GM06990 (cell line): Measurements from ENCODE around the gene FBXO44.

Experiments
- DNase-seq: peaks from one replicate; pipeline ENCODE4 v3.0.0-alpha.2; 2011; ENCODE audit not compliant: insufficient read length; ENCODE audit errors: extremely low read depth
- H3K27me3 ChIP-seq: replicated peaks from 2 replicates; pipeline ENCODE4 v1.6.0; 2011; ENCODE audit warnings: low read length; ENCODE audit not compliant: control insufficient read depth, insufficient read depth
- H3K36me3 ChIP-seq: 2 replicates; pipeline ENCODE4 v1.5.1; 2011; ENCODE audit warnings: low read length; ENCODE audit not compliant: control insufficient read depth, insufficient read depth
- H3K4me3 ChIP-seq: replicated peaks from 2 replicates; pipeline ENCODE4 v1.5.1; 2011; ENCODE audit warnings: low read depth, mild to moderate bottlenecking, control low read depth, low read length
- CTCF ChIP-seq: IDR thresholded peaks from 2 replicates; pipeline ENCODE4 v1.5.1; 2011; ENCODE audit warnings: low read length, control low read depth, mild to moderate bottlenecking, inconsistent platforms; ENCODE audit not compliant: insufficient read depth, poor library complexity, severe bottlenecking

The FBXO44 gene

GRCh38 chr1:11629184-11630016 lies 25.3 kb upstream of the FBXO44 start:
- H3K4me3 ChIP-seq, result no peak overlapping the region
- peaks cover 1% of the 10 kb centered on the region; the same call in 1 of the 2 replicates for H3K27me3 ChIP-seq
- TF ChIP-seq CTCF, result no peak
- no peaks in the 10 kb centered on the region for H3K36me3 ChIP-seq
- no peak for DNase-seq

GRCh38 chr1:11634365-11635192 lies 20.1 kb upstream of the FBXO44 start:
- Histone ChIP-seq H3K27me3 (peaks cover 1% of the 10 kb centered on the region; the same call in 1 of the 2 replicates), H3K4me3 (no peak overlapping the region), H3K36me3 (no peaks in the 10 kb centered on the region)
- no peak for DNase-seq
- TF ChIP-seq CTCF, result no peak

GRCh38 chr1:11638121-11638520 lies 16.6 kb upstream of the FBXO44 start:
- Histone ChIP-seq H3K36me3 (no peaks in the 10 kb centered on the region), H3K27me3 (no peaks in the 10 kb centered on the region; the same call in 1 of the 2 replicates), H3K4me3 (no peak overlapping the region)
- no peak for DNase-seq
- TF ChIP-seq CTCF, result no peak

GRCh38 chr1:11639372-11639771 lies 15.3 kb upstream of the FBXO44 start:
- DNase-seq, result no peak
- H3K36me3 ChIP-seq, result no peaks in the 10 kb centered on the region

GRCh38 chr1:11640101-11640500 lies 14.6 kb upstream of the FBXO44 start:
- Histone ChIP-seq H3K4me3 (no peak overlapping the region), H3K36me3 (no peaks in the 10 kb centered on the region), H3K27me3 (no peaks in the 10 kb centered on the region; the same call in 1 of the 2 replicates)
- no peak for DNase-seq
- TF ChIP-seq CTCF, result no peak

More at GRCh38 chr1:11639372-11639771, 15.3 kb upstream of the FBXO44 start:
- no peak for TF ChIP-seq CTCF
- no peaks in the 10 kb centered on the region; the same call in 1 of the 2 replicates for H3K27me3 ChIP-seq
- H3K4me3 ChIP-seq, result no peak overlapping the region
